M059J (cell line): ENCODE data around the gene MAD2L2. TPM values are rescaled to one million over a fixed set of nuclear protein-coding genes. Genes with fewer than 3 reads are reported as not detected.

Source experiments
- DNase-seq: peaks from one replicate; pipeline ENCODE4 v3.0.0-alpha.2; 2012; ENCODE audit warnings: low read depth
- total RNA-seq: library from RNA; depleted of rRNA; stranded (reverse); fragments of >200 nt; shearing (Covaris generic); gene quantifications from 2 replicates; pipeline ENCODE4 v1.2.3, GENCODE V29; 2014; rRNA removed

MAD2L2 gene
- total RNA-seq, 1 experiment from 2014 or later = 129 TPM

DNA sequence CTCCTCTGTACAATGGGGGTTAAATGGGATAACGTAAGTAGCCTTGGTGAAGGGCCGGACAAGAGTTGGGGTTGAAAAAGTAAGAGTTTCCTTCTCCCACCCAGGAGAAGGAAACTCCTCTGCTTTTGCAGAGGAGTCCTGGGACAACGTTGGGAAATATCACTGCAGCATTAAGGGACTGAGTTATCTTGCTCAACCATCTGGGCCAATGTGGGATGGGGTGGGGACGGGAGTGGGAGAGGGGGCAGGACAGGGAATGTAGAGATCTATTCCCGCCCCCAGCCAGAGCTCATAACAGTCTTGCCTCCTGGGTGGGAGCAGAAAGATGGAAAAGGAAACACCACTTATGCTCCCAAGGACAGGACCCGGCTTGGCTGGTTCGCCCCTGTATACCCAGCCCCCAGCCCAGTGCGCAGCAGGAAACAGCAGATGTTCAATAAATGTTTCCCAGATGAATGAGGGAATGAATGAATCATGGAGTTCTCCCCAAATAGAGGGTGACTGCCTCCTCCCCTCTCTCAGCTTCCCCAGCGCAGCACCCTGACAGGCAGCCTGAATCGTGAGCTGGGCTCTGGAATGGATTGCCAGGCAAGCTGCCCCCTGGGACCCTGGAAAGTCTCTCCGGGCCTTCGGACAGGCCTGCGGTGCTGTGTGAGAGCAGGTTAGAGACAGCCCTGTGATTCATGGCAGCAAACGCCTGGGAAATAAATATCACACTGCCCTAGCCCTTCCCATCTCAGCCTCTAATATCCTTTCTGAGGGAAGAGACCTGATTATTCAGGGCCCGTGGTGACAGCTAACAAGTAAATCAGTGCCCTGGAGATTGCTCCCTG is 51.5 kb downstream of the MAD2L2 start:
- DNase-seq = no peak

DNA sequence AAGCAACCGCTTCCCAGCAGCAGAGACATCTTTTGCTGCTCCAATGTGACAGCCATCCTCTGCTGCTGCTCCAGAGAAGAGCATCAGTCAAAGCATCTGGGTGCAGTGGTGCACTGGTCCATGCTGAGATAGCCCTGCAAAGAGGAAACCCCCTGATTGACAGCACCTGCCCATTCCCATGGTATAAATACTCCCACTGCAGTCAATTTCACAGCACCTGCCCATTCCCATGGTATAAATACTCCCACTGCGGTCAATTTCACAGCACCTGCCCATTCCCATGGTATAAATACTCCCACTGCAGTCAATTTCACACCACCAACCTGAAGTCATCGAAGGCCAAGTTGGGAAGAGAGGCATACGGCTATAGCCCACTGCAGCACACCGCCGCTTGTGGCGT is 52.2 kb downstream of the MAD2L2 start:
- DNase-seq = no peak

GRCh38 chr1:11626551-11626950 is 54.4 kb downstream of the MAD2L2 start:
- DNase-seq = no peak

Other genes with a start within 250 kb of the MAD2L2 start
- 0.02 TPM in 1 of 2 replicates, not detected in the other for gene DISP3, start 202.0 kb downstream of the MAD2L2 start, total RNA-seq
- 2.7 and 7.5 TPM in 2 replicates for gene FBXO2, start 26.7 kb downstream of the MAD2L2 start, total RNA-seq
- 7.5 and 13.3 TPM in 2 replicates for gene FBXO44, start 26.3 kb downstream of the MAD2L2 start, total RNA-seq
- 11.0 and 12.2 TPM in 2 replicates for gene FBXO6, start 16.9 kb downstream of the MAD2L2 start, total RNA-seq
- gene DRAXIN, start 10.6 kb upstream of the MAD2L2 start, total RNA-seq = 0.12 and 0.25 TPM in 2 replicates
- 105 and 126 TPM in 2 replicates for gene AGTRAP, start 55.0 kb upstream of the MAD2L2 start, total RNA-seq
- gene C1orf167, start 81.0 kb upstream of the MAD2L2 start, total RNA-seq = not detected in 2 replicates
- 2.0 and 7.5 TPM in 2 replicates for gene MTHFR, start 124.8 kb upstream of the MAD2L2 start, total RNA-seq
- gene CLCN6, start 125.0 kb upstream of the MAD2L2 start, total RNA-seq = 3.2 and 6.9 TPM in 2 replicates
- gene NPPA, start 166.6 kb upstream of the MAD2L2 start, total RNA-seq = not detected in 2 replicates
- gene NPPB, start 177.8 kb upstream of the MAD2L2 start, total RNA-seq = 7.0 and 20.0 TPM in 2 replicates
- 78.4 and 109 TPM in 2 replicates for gene KIAA2013, start 245.3 kb upstream of the MAD2L2 start, total RNA-seq